Neuronal stem cell (in vitro differentiated cells): ENCODE measurements around the gene KCTD2.

Experiments
- DNase-seq: peaks from one replicate; pipeline ENCODE4 v3.0.0-alpha.2; 2013; ENCODE audit warnings: low spot score
- H2AFZ ChIP-seq: one replicate; pipeline ENCODE4 v1.6.1; 2013; ENCODE audit warnings: mild to moderate bottlenecking, low read length, inconsistent platforms
- H2AK5ac ChIP-seq: 2 replicates; pipeline ENCODE4 v1.6.1; 2013; ENCODE audit warnings: low read depth, mild to moderate bottlenecking, inconsistent platforms, low read length, moderate library complexity, mixed read lengths
- H2BK120ac ChIP-seq: 2 replicates; pipeline ENCODE4 v1.6.1; 2013; ENCODE audit warnings: low read depth, mild to moderate bottlenecking, inconsistent platforms, low read length, moderate library complexity, mixed read lengths
- H2BK12ac ChIP-seq: one replicate; pipeline ENCODE4 v1.6.1; 2013; ENCODE audit warnings: low read length, inconsistent platforms
- H2BK15ac ChIP-seq: 2 replicates; pipeline ENCODE4 v1.6.1; 2013; ENCODE audit warnings: mild to moderate bottlenecking, low read length, inconsistent platforms, mixed read lengths
- H2BK5ac ChIP-seq: one replicate; pipeline ENCODE4 v1.6.1; 2013; ENCODE audit warnings: inconsistent platforms, mild to moderate bottlenecking, low read length, moderate library complexity
- H3K14ac ChIP-seq: one replicate; pipeline ENCODE4 v1.6.1; 2013; ENCODE audit warnings: low read length, inconsistent platforms
- H3K18ac ChIP-seq: 2 replicates; pipeline ENCODE4 v1.6.1; 2013; ENCODE audit warnings: low read length, inconsistent platforms
- H3K23ac ChIP-seq: 2 replicates; pipeline ENCODE4 v1.6.1; 2013; ENCODE audit warnings: low read depth, mild to moderate bottlenecking, mixed read lengths, low read length, inconsistent platforms; ENCODE audit not compliant: poor library complexity
- H3K27ac ChIP-seq: replicated peaks from 3 replicates; pipeline ENCODE4 v1.5.1; 2013; ENCODE audit warnings: low read length, inconsistent platforms
- H3K27me3 ChIP-seq, 3 experiments: 2 replicates each; pipeline ENCODE4 v1.6.1; 2013; ENCODE audit warnings: low read length in 3 of 3, mild to moderate bottlenecking in 2 of 3, inconsistent platforms in 1 of 3, low read depth in 1 of 3, mixed read lengths in 1 of 3, moderate library complexity in 1 of 3; ENCODE audit not compliant: control insufficient read depth in 3 of 3, insufficient read depth in 3 of 3
- H3K36me3 ChIP-seq, 2 donors: replicated peaks in 1 of 2; 2 replicates each; pipeline ENCODE4 v1.6.1; 2013; ENCODE audit warnings: low read length in 2 of 2; ENCODE audit not compliant: control insufficient read depth in 2 of 2, insufficient read depth in 2 of 2
- H3K4ac ChIP-seq: 2 replicates; pipeline ENCODE4 v1.6.1; 2013; ENCODE audit warnings: inconsistent platforms, mild to moderate bottlenecking, low read length, moderate library complexity
- H3K4me1 ChIP-seq, 2 donors: 1 replicate in 1 of 2; 2 replicates in 1 of 2; pipeline ENCODE4 v1.6.1; 2013; ENCODE audit warnings: low read length in 2 of 2, low read depth in 1 of 2; ENCODE audit not compliant: control insufficient read depth in 2 of 2, insufficient read depth in 1 of 2
- H3K4me2 ChIP-seq: one replicate; pipeline ENCODE4 v1.6.1; 2013; ENCODE audit warnings: mild to moderate bottlenecking, low read length, inconsistent platforms; ENCODE audit not compliant: insufficient read depth, poor library complexity, severe bottlenecking
- H3K4me3 ChIP-seq, 2 donors: 2 replicates each; pipeline ENCODE4 v1.5.1; 2013; ENCODE audit warnings: low read length in 2 of 2, mild to moderate bottlenecking in 2 of 2, inconsistent platforms in 1 of 2, moderate library complexity in 1 of 2
- H3K79me1 ChIP-seq: one replicate; pipeline ENCODE4 v1.6.1; 2013; ENCODE audit warnings: low read depth, mild to moderate bottlenecking, inconsistent platforms, low read length, moderate library complexity
- H3K9ac ChIP-seq: one replicate; pipeline ENCODE4 v1.6.1; 2013; ENCODE audit warnings: mild to moderate bottlenecking, low read depth, low read length, inconsistent platforms; ENCODE audit not compliant: poor library complexity
- H3K9me3 ChIP-seq, 2 donors: replicated peaks in 1 of 2; 2 replicates each; pipeline versions ENCODE3 to v1.6.1; 2013; ENCODE audit warnings: low read length in 2 of 2, mild to moderate bottlenecking in 2 of 2, inconsistent platforms in 1 of 2, low read depth in 1 of 2, mixed read lengths in 1 of 2, moderate library complexity in 1 of 2; ENCODE audit not compliant: control insufficient read depth in 2 of 2, insufficient read depth in 1 of 2
- H4K8ac ChIP-seq: one replicate; pipeline ENCODE4 v1.6.1; 2013; ENCODE audit warnings: low read depth, mild to moderate bottlenecking, inconsistent platforms, low read length, moderate library complexity
- H4K91ac ChIP-seq: one replicate; pipeline ENCODE4 v1.6.1; 2013; ENCODE audit warnings: low read length, low read depth, mild to moderate bottlenecking, inconsistent platforms; ENCODE audit not compliant: poor library complexity
- WGBS, 2 donors: extraction: QIAGEN DNeasy Blood & Tissue Kit; methylation state at CpG; one replicate each; pipeline ENCODE4 v1.1.7; 2013; ENCODE audit warnings: missing lambda C conversion rate in 2 of 2, mixed read lengths in 1 of 2; ENCODE audit not compliant: insufficient read length in 2 of 2, insufficient replicate concordance in 1 of 2; ENCODE audit errors: extremely low coverage in 2 of 2; 5-methylcytosine and 5-hydroxymethylcytosine counted together

The KCTD2 gene

DNA sequence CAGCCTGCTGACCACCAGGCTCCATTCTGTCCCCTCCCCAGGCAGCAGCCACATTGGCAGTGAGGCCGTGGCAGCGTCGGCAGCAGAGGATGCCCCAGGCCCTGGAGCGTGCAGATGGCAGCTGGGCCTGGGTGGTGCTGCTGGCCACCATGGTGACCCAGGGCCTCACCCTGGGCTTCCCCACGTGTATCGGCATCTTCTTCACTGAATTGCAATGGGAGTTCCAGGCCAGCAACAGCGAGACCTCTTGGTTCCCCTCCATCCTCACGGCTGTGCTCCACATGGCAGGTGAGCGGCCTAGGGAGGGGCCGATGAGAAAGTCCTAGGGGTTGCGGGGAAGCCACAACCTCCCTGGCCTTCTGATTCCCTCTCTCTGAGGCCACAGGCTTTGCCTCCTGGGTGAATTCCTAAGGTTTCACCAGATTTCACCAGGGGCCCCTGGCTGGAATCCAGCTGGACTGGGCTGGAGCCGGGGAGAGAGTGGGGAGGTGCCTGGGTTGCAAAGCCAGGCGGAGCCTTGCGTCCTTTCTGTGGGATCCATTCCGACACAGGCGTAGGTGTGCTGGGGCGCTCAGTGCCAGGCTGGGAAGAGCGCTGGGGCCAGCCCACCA lies 46.6 kb downstream of the KCTD2 start:
- no CpG with 5 or more reads among the region's 18 CpGs for WGBS, 2 donors
- Histone ChIP-seq H3K14ac (peak overlapping the region; percentile 49), H3K36me3 (no peaks in the 10 kb centered on the region), H2BK12ac (no peak overlapping the region), H3K27me3 (no peaks in the 10 kb centered on the region), H3K23ac (no peak overlapping the region), H3K18ac (peak overlapping the region; percentile 76), H4K91ac (no peak overlapping the region), H3K9me3 (no peaks in the 10 kb centered on the region), H2BK15ac (peak overlapping the region; percentile 54), H2AFZ (peak overlapping the region; percentile 85), H3K4me1 (peaks cover 13 to 22% of the 10 kb centered on the region in 2 donors), H3K4ac (no peak overlapping the region), H3K9ac (peak overlapping the region; percentile 38), H2BK5ac (no peak overlapping the region), H3K4me2 (no peak overlapping the region), H2AK5ac (peak overlapping the region; percentile 85), H4K8ac (no peak overlapping the region), H3K79me1 (no peaks in the 10 kb centered on the region), H3K27ac (no peak overlapping the region), H3K4me3 (no peak overlapping the region), H2BK120ac (no peak overlapping the region)
- DNase-seq: no peak

DNA sequence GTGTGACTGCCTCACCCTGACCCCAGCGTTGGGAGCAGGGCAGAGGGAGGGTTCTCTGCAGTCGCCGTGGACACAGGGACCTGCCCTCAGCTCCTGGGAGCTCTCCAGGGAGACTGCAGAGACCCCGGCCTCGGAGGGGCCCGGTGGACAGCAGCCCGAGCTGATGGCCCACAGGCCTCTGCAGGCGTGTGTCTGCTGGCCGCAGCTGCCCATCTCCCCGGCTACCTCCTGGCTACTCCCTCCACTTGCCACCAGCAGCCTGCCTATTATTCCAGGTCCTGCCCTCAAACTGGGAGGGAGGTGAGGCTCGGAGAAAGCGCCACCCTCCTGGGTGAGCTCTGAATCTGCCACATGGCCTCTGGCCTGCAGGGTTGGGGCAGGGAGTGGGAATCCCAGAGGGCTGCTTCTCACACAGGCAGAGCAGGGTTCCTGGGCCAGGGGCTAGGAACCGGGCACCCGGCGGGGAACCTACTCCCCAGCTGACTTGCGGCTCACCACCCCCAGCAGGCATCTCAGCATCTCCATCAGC lies 47.9 kb downstream of the KCTD2 start:
- Histone ChIP-seq H2BK5ac (no peak overlapping the region), H3K36me3 (no peaks in the 10 kb centered on the region), H3K23ac (no peak overlapping the region), H3K27ac (no peak overlapping the region), H2AK5ac (peak overlapping the region; percentile 25), H3K4ac (no peak overlapping the region), H3K4me1 (peaks cover 9 to 19% of the 10 kb centered on the region in 2 donors), H3K9me3 (no peaks in the 10 kb centered on the region), H2AFZ (peak overlapping the region; percentile 75), H3K9ac (peak overlapping the region; percentile 30), H2BK12ac (no peak overlapping the region), H2BK120ac (no peak overlapping the region), H3K18ac (no peak overlapping the region), H3K4me2 (no peak overlapping the region), H4K8ac (no peak overlapping the region), H4K91ac (no peak overlapping the region), H3K4me3 (no peak overlapping the region), H2BK15ac (no peak overlapping the region), H3K27me3 (no peaks in the 10 kb centered on the region), H3K79me1 (no peaks in the 10 kb centered on the region), H3K14ac (no peak overlapping the region)
- WGBS, 2 donors: no CpG with 5 or more reads among the region's 16 CpGs
- DNase-seq: no peak

DNA sequence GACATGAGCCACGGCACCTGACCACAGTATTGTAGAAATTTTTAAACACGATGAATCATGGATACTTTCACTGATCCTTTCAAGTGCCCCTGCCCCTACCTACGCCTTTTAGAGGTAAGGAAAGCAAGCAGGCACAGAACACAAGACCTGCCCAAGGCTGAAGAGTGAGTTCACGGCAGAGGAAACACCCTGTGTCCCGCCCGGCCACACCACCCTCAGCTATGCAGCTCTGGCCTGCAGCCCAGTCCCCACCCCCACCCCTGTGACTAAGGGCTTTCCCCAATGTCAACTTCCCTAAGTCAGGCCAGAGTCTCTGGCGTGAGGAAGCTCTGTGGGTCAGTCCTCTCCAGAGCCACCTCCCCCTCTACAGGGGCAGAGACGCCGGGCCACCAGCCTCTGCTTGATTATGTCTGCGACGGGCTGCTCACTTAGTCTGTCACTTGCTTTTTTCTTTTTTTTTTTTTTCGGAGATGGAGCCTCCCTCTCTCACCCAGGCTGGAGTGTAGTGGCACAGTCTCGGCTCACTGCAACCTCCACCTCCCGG lies 49.1 kb downstream of the KCTD2 start:
- no peaks in the 10 kb centered on the region for H3K27me3 ChIP-seq
- no peak overlapping the region for H3K18ac ChIP-seq
- no peaks in the 10 kb centered on the region for H3K79me1 ChIP-seq
- no peaks in the 10 kb centered on the region for H3K9me3 ChIP-seq
- H4K8ac ChIP-seq: peak overlapping the region; percentile 23
- peaks cover 0 to 1% of the 10 kb centered on the region in 2 donors for H3K36me3 ChIP-seq
- no peak overlapping the region for H2BK12ac ChIP-seq
- H2BK120ac ChIP-seq: no peak overlapping the region
- no peak overlapping the region for H4K91ac ChIP-seq
- no peak overlapping the region for H3K27ac ChIP-seq
- no peak overlapping the region for H3K23ac ChIP-seq
- no peak overlapping the region for H2AK5ac ChIP-seq
- H3K9ac ChIP-seq: no peak overlapping the region
- H3K4me3 ChIP-seq: no peak overlapping the region
- no peak for DNase-seq
- no peak overlapping the region for H3K4me2 ChIP-seq
- no CpG with 5 or more reads among the region's 14 CpGs for WGBS, 2 donors
- H2BK15ac ChIP-seq: no peak overlapping the region
- peaks cover 6 to 15% of the 10 kb centered on the region in 2 donors for H3K4me1 ChIP-seq
- no peak overlapping the region for H2BK5ac ChIP-seq
- H3K4ac ChIP-seq: no peak overlapping the region
- H2AFZ ChIP-seq: no peak overlapping the region
- H3K14ac ChIP-seq: no peak overlapping the region

DNA sequence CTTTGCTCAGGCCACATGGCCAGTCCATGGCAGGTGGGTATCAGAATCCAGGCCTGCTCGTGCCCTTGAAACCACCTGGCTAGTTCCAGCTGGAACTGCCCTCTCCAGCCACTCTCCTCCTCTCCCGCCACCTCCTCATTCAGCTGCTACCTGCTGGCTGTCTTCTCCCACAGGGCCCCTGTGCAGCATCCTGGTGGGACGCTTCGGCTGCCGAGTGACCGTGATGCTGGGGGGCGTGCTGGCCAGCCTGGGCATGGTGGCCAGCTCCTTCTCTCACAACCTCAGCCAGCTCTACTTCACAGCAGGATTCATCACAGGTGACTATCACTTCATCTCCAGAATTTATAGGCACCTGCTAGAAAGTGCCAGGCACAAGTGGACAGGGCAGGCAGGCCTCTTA lies 50.8 kb downstream of the KCTD2 start:
- Histone ChIP-seq H2AK5ac (no peak overlapping the region), H3K14ac (no peak overlapping the region), H3K27ac (no peak overlapping the region), H3K4me3 (no peak overlapping the region), H3K27me3 (no peaks in the 10 kb centered on the region), H3K36me3 (peaks cover 0 to 1% of the 10 kb centered on the region in 2 donors), H4K8ac (peak overlapping the region; percentile 23), H3K4me1 (peaks cover 0 to 5% of the 10 kb centered on the region in 2 donors), H2AFZ (no peak overlapping the region), H2BK12ac (no peak overlapping the region), H3K9ac (peak overlapping the region; percentile 21), H2BK5ac (peak overlapping the region; percentile 75), H2BK120ac (no peak overlapping the region), H3K79me1 (no peaks in the 10 kb centered on the region), H3K4ac (no peak overlapping the region), H2BK15ac (no peak overlapping the region), H3K9me3 (no peaks in the 10 kb centered on the region), H3K23ac (peak overlapping the region; percentile 80), H4K91ac (no peak overlapping the region), H3K4me2 (no peak overlapping the region), H3K18ac (no peak overlapping the region)
- DNase-seq: no peak
- WGBS, 2 donors: no CpG with 5 or more reads among the region's 7 CpGs
